ENCODE measurements around the gene ZFP69B. TPM values are rescaled to one million over a fixed set of nuclear protein-coding genes. Genes with fewer than 3 reads are reported as not detected.

Gene ZFP69B
- total RNA-seq, 2 experiments from 2014 or later = 3.5 to 4.1 TPM

DNA sequence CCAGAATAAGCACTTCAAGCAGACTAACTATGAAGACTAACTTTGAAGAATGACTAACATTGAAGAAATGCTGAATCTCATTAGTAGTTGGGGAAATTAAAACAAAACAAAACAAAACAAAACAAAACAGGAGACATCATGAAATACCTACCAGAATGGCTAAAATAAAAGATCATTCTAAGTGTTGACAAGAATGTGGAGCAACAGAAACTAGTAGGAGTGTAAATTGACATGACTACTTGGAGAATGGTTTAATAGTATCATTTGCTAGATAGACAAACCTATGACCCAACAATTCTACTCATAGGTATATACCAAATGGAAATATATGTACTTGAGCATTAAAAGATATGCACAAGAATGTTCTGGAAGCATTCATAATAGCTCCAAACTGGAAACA is 18.9 kb upstream of the ZFP69B start:
- no peak for DNase-seq
- no peak overlapping the region for H3K27ac Mint-ChIP-seq
- intact Hi-C loops (cut with micrococcal nuclease) = no loop called here
- ChIA-PET POLR2A (interaction anchor here (0.6 to 1.2 kb wide), 2 partner anchors 12 to 32 kb away, joined by 3 to 4 read pairs; no protein-coding TSS in a partner anchor), CTCF (interaction anchor here (2.1 kb wide), 1 partner anchor 287 kb away, joined by 8 read pairs; no protein-coding TSS in a partner anchor)
- TF ChIP-seq, protein P1, sequence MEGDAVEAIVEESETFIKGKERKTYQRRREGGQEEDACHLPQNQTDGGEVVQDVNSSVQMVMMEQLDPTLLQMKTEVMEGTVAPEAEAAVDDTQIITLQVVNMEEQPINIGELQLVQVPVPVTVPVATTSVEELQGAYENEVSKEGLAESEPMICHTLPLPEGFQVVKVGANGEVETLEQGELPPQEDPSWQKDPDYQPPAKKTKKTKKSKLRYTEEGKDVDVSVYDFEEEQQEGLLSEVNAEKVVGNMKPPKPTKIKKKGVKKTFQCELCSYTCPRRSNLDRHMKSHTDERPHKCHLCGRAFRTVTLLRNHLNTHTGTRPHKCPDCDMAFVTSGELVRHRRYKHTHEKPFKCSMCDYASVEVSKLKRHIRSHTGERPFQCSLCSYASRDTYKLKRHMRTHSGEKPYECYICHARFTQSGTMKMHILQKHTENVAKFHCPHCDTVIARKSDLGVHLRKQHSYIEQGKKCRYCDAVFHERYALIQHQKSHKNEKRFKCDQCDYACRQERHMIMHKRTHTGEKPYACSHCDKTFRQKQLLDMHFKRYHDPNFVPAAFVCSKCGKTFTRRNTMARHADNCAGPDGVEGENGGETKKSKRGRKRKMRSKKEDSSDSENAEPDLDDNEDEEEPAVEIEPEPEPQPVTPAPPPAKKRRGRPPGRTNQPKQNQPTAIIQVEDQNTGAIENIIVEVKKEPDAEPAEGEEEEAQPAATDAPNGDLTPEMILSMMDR (IDR thresholded peaks at IDR 0.05) = no peak
- H3K36me3 Mint-ChIP-seq (ENCODE audit: low read depth) = peaks cover 5% of the 10 kb centered on the region
- no peak for ATAC-seq
- H3K27me3 Mint-ChIP-seq = no peaks in the 10 kb centered on the region
- H3K9me3 Mint-ChIP-seq = no peaks in the 10 kb centered on the region
- peaks cover under 1% of the 10 kb centered on the region for H3K4me1 Mint-ChIP-seq (ENCODE audit: low read depth)
- H3K4me3 Mint-ChIP-seq = no peak overlapping the region

DNA sequence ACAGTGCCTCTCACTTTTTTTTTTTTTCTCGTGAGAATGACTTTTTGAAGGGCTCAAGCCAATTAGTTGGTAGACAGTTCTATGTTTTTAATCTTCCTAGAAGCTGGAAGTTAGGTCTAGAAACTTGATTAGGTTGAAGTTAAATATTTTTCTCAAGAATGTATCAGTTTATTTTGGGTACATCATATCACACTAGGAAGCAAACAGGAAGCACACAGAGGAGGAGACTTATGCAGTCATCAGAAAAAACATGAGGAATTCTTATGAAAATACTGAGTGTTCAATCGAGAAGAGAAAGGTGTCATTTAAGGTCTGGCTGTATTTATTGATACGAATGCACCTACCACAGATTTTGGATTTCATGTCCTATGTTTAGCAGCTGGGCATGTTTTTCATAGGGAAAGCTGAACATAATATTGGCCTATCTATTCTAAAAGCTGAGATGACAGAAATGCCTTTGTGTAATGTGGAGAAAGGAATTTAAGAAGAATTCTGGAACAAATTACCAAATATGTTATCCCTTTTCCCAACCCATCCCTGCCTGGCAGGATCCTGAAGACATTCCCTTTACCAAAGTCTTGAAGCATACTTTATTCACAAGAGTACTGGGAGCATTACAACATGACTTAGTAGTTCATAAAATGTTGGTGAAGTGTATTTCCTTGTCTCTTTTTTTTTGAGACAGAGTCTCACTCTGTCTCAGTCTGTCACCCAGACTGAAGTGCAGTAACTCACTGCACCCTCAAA is 17.5 kb upstream of the ZFP69B start:
- Mint-ChIP-seq H3K27me3 (no peaks in the 10 kb centered on the region), H3K4me3 (no peak overlapping the region), H3K36me3 (ENCODE audit: low read depth) (peaks cover 2% of the 10 kb centered on the region), H3K4me1 (ENCODE audit: low read depth) (no peaks in the 10 kb centered on the region), H3K27ac (no peak overlapping the region), H3K9me3 (no peaks in the 10 kb centered on the region)
- DNase-seq (no peak), ATAC-seq (no peak)
- ChIA-PET CTCF (interaction anchor here (1.7 to 2.1 kb wide), 3 partner anchors 8 to 289 kb away, joined by 6 to 8 read pairs (median 7); no protein-coding TSS in a partner anchor), POLR2A (no interaction called here)
- TF ChIP-seq, protein P1 (IDR thresholded peaks at IDR 0.05) = no peak
- intact Hi-C loops (cut with micrococcal nuclease) = no loop called here

DNA sequence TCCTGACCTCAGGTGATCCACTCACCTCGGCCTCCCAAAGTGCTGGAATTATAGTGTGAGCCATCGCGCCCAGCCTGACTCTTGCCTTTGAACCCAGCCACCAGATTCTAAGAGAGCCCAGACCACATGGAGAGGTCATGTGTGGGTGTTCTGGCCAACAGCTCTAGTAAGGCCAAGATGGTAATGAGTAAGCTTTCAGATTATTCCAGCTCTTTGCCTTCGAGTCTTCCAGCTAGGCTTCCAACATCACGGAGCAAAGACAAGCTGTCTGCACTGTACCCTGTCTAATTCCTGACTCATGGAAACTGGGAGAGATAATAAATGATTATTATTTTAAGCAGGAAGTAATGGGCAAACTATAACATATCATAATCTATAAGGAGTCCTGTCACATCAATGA is 14.8 kb upstream of the ZFP69B start:
- TF ChIP-seq, protein P1 (IDR thresholded peaks at IDR 0.05) = no peak
- H3K4me3 Mint-ChIP-seq = no peak overlapping the region
- peaks cover 2% of the 10 kb centered on the region for H3K4me1 Mint-ChIP-seq (ENCODE audit: low read depth)
- intact Hi-C loops (cut with micrococcal nuclease) = no loop called here
- ATAC-seq = no peak
- no peak overlapping the region for H3K27ac Mint-ChIP-seq
- peaks cover 2% of the 10 kb centered on the region for H3K36me3 Mint-ChIP-seq (ENCODE audit: low read depth)
- no peaks in the 10 kb centered on the region for H3K27me3 Mint-ChIP-seq
- DNase-seq = no peak
- CTCF ChIA-PET = interaction anchor here (2.0 kb wide), 1 partner anchor 291 kb away, joined by 5 read pairs; no protein-coding TSS in a partner anchor
- no peaks in the 10 kb centered on the region for H3K9me3 Mint-ChIP-seq
- POLR2A ChIA-PET = interaction anchor here (0.6 to 1.0 kb wide), 3 partner anchors 12 to 178 kb away, joined by 3 read pairs; partner anchors contain the start of gene ZFP69B

DNA sequence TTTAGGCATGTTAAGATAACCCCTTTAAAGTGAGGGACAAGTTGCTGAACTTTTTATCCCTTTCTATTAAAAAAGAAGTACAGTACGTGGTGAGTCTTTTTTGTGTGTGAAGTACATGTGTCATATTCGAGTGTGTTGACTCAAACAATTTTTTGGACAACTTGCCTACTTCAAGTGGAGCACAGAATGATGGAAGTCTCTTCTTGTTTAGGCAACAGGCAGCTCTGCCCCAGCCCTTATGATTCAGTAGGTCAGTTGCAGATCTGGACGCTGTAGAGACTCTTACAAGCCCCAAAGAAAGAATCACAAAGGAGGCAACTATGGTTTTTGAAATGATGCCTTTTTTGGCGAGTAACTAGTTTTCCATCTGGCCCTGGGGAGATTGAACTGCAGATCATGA is 14.4 kb upstream of the ZFP69B start:
- Mint-ChIP-seq H3K4me1 (ENCODE audit: low read depth) (peaks cover 2% of the 10 kb centered on the region), H3K27ac (no peak overlapping the region), H3K9me3 (no peaks in the 10 kb centered on the region), H3K36me3 (ENCODE audit: low read depth) (peaks cover 2% of the 10 kb centered on the region), H3K4me3 (no peak overlapping the region), H3K27me3 (no peaks in the 10 kb centered on the region)
- no peak for DNase-seq
- ATAC-seq = no peak
- intact Hi-C loops (cut with micrococcal nuclease) = no loop called here
- CTCF ChIA-PET = no interaction called here
- POLR2A ChIA-PET = interaction anchor here (1.0 kb wide), 2 partner anchors 13 to 14 kb away, joined by 3 read pairs; partner anchors contain the start of gene ZFP69B
- TF ChIP-seq, protein P1 (IDR thresholded peaks at IDR 0.05) = no peak

Data from activated CD8-positive, alpha-beta T cell treated with anti-CD3 and anti-CD28 coated beads for 36 hours (primary cell).